ENCODE measurements around the gene ODAD4.

Gene ODAD4, protein sequence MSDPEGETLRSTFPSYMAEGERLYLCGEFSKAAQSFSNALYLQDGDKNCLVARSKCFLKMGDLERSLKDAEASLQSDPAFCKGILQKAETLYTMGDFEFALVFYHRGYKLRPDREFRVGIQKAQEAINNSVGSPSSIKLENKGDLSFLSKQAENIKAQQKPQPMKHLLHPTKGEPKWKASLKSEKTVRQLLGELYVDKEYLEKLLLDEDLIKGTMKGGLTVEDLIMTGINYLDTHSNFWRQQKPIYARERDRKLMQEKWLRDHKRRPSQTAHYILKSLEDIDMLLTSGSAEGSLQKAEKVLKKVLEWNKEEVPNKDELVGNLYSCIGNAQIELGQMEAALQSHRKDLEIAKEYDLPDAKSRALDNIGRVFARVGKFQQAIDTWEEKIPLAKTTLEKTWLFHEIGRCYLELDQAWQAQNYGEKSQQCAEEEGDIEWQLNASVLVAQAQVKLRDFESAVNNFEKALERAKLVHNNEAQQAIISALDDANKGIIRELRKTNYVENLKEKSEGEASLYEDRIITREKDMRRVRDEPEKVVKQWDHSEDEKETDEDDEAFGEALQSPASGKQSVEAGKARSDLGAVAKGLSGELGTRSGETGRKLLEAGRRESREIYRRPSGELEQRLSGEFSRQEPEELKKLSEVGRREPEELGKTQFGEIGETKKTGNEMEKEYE

DNA sequence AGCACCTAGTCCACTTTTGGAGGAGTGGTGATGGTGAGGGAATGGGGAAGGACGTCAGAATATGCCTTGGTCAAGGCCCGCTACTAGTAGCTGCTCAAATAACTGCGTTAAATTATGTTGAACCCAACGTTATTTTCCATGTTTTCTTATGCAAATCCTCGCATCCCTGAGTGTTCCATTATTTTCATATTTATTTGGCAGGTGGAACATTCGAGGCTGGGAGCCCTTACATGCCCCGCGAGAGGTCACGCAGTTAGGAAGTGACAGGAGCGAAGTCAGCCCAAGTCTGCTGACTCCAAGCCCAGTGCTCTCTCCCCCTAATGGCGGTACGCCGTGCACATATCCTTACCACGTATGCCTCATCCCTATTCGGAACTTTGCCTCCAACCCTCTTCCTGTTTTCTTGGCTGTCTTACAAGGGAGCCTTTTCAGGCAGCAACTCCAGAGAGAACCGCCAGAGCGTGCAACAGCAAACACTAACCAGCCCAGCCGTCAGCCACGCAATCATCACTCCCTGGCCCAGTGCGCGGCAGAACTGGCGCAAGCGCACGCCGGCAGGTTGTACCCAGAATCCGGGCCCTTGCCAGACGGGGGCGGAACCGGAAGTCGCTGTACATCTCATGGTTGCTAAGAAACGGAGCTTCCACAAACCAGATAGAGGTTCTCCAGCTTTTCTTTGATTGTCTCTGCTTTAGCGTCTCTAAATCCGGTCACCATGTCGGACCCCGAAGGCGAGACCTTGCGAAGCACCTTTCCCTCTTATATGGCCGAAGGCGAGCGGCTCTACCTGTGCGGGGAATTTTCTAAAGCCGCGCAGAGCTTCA is at the start of gene ODAD4:
Gene ODAD4 (plus strand): TSS at position 609 of the 824 bp plus-strand sequence. CDS start 107 bp downstream, at position 716.
- Histone ChIP-seq H3K4me2 (ENCODE audit: low read length) (peak within 1 kb of the TSS; percentile 88), H3K4me3 (ENCODE audit: low read depth, low read length) (peak within 1 kb of the TSS; percentile 67), H3K9me3 (ENCODE audit: control insufficient read depth, low read length) (no peaks in the 10 kb centered on the region), H3K4me1 (peaks cover 4% of the 10 kb centered on the region), H3K27ac (peak within 1 kb of the TSS; percentile 56), H3K79me2 (no peaks in the 10 kb centered on the region), H3K9ac (peak within 1 kb of the TSS; percentile 39), H2AFZ (peak within 1 kb of the TSS; percentile 81), H3K36me3 (ENCODE audit: control insufficient read depth, insufficient read depth, low read length) (no peaks in the 10 kb centered on the region), H3K27me3 (ENCODE audit: control insufficient read depth, insufficient read depth, low read length) (no peaks in the 10 kb centered on the region)
- TF ChIP-seq, protein P1, sequence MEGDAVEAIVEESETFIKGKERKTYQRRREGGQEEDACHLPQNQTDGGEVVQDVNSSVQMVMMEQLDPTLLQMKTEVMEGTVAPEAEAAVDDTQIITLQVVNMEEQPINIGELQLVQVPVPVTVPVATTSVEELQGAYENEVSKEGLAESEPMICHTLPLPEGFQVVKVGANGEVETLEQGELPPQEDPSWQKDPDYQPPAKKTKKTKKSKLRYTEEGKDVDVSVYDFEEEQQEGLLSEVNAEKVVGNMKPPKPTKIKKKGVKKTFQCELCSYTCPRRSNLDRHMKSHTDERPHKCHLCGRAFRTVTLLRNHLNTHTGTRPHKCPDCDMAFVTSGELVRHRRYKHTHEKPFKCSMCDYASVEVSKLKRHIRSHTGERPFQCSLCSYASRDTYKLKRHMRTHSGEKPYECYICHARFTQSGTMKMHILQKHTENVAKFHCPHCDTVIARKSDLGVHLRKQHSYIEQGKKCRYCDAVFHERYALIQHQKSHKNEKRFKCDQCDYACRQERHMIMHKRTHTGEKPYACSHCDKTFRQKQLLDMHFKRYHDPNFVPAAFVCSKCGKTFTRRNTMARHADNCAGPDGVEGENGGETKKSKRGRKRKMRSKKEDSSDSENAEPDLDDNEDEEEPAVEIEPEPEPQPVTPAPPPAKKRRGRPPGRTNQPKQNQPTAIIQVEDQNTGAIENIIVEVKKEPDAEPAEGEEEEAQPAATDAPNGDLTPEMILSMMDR (IDR thresholded peaks at IDR 0.05) = peak; percentile 34

DNA sequence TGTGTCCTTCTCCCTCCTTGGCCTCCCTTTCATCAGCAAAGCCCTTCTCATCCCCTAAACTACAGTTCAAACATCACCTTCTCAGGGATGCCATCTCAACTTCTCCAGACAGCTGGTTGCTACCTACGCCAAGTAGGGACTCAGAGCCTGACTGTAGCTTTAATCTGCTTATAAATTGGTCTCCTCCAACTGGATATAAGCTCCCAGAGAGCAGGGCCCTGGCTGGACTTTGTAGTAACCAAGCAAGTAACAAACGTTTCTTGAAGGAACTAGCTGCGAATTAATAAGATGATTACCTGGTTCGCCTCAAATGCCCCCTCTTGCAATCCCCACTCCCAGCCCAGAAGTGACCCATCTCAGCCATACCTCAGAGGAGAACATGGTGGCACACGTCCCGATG is 47.7 kb upstream of the ODAD4 start:
- H3K4me2 ChIP-seq (ENCODE audit: low read length) = no peak overlapping the region
- H3K4me3 ChIP-seq (ENCODE audit: low read depth, low read length) = no peak overlapping the region
- TF ChIP-seq, protein P1 (IDR thresholded peaks at IDR 0.05) = no peak
- no peaks in the 10 kb centered on the region for H3K79me2 ChIP-seq
- H2AFZ ChIP-seq = no peak overlapping the region
- no peak overlapping the region for H3K9ac ChIP-seq
- no peaks in the 10 kb centered on the region for H3K4me1 ChIP-seq
- no peaks in the 10 kb centered on the region for H3K27me3 ChIP-seq (ENCODE audit: control insufficient read depth, insufficient read depth, low read length)
- no peaks in the 10 kb centered on the region for H3K9me3 ChIP-seq (ENCODE audit: control insufficient read depth, low read length)
- H3K36me3 ChIP-seq (ENCODE audit: control insufficient read depth, insufficient read depth, low read length) = no peaks in the 10 kb centered on the region
- no peak overlapping the region for H3K27ac ChIP-seq

DNA sequence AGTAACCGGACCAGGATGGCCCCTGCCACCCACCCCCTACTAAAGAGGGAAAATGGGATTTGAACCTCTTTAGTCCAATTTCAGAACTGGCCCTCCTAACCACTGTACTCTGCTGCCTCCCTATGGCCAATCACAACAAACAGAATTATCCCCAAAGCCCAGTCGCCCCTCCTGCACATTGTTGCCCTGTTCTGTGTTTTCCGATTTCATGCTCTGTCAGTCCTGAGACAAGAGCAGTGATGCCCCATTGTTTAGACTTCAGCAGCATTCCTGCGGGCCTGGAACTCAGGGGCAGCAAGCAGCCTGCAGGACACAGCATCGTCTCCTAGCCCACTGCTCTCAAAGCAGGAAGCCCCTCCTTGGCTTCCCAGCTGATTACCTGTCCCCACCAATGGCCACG is 44.7 kb upstream of the ODAD4 start:
- no peak overlapping the region for H2AFZ ChIP-seq
- H3K9me3 ChIP-seq (ENCODE audit: control insufficient read depth, low read length) = no peaks in the 10 kb centered on the region
- no peaks in the 10 kb centered on the region for H3K79me2 ChIP-seq
- TF ChIP-seq, protein P1 (IDR thresholded peaks at IDR 0.05) = peak; percentile 34
- no peak overlapping the region for H3K4me3 ChIP-seq (ENCODE audit: low read depth, low read length)
- no peak overlapping the region for H3K27ac ChIP-seq
- H3K27me3 ChIP-seq (ENCODE audit: control insufficient read depth, insufficient read depth, low read length) = no peaks in the 10 kb centered on the region
- H3K4me1 ChIP-seq = no peaks in the 10 kb centered on the region
- H3K36me3 ChIP-seq (ENCODE audit: control insufficient read depth, insufficient read depth, low read length) = no peaks in the 10 kb centered on the region
- no peak overlapping the region for H3K4me2 ChIP-seq (ENCODE audit: low read length)
- no peak overlapping the region for H3K9ac ChIP-seq

DNA sequence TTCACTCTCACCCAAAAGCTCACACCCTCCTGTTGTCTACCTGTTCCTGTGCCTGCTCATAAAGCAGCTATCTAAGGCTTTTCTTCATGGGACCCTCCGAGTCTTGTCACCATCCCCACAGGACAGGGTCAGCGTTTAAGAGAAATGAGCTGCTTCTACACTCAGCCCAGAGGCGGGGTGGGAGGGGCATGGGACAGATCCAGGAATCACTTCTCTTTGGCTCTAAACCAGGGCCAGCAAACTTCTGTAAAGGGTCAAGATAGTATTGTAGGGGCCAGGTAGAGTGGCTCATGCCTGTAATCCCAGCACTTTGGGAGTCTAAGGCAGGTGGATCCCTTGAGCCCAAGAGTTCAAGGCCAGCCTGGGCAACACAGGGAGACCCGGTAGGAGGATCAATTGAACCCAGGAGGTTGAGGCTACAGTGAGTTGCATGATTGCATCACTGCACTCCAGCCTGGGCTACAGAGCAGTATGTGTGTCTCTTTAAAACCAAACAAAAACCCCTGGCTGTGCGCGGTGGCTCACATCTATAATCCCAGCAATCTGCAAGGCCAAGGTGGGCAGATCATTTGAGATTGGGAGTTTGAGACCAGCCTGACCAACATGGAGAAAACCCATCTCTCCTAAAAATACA is 42.0 kb upstream of the ODAD4 start:
- Histone ChIP-seq H3K27ac (no peak overlapping the region), H3K27me3 (ENCODE audit: control insufficient read depth, insufficient read depth, low read length) (no peaks in the 10 kb centered on the region), H3K4me1 (no peaks in the 10 kb centered on the region), H2AFZ (no peak overlapping the region), H3K9ac (no peak overlapping the region), H3K4me2 (ENCODE audit: low read length) (no peak overlapping the region), H3K4me3 (ENCODE audit: low read depth, low read length) (no peak overlapping the region), H3K36me3 (ENCODE audit: control insufficient read depth, insufficient read depth, low read length) (no peaks in the 10 kb centered on the region), H3K79me2 (no peaks in the 10 kb centered on the region), H3K9me3 (ENCODE audit: control insufficient read depth, low read length) (no peaks in the 10 kb centered on the region)
- TF ChIP-seq, protein P1 (IDR thresholded peaks at IDR 0.05) = no peak

Data from parathyroid adenoma (tissue), 2 donors.